Stimulated activated naive CD8-positive, alpha-beta T cell treated with anti-CD3 and anti-CD28 coated beads, Interleukin-15, Interleukin-2, amounts not matched to agents 100 U/mL and 50 U/mL, for 24 hours (primary cell): ENCODE results near the gene TK2.
"Not testable (repeated sequence)": the region's sequence is repeated elsewhere in the genome, so short reads cannot be mapped to it uniquely, and the experiment has no call there.

ENCODE experiments used
- ATAC-seq: fragments of 150-1000 bp; cut with Tn5 transposase; one replicate; pipeline ENCODE4 v1.10.0; 2021
- DNase-seq: peaks from one replicate; pipeline ENCODE4 v3.0.0; 2021

The TK2 gene

GRCh38 chr16:66519482-66520373 lies 30.2 kb downstream of the TK2 start:
- no peak for DNase-seq

GRCh38 chr16:66517586-66518263 lies 32.2 kb downstream of the TK2 start:
- ATAC-seq (no peak), DNase-seq (no peak)

More at GRCh38 chr16:66519482-66520373, 30.2 kb downstream of the TK2 start:
- no peak for ATAC-seq

GRCh38 chr16:66516808-66517585 lies 32.9 kb downstream of the TK2 start:
- peak; percentile 88 for DNase-seq
- ATAC-seq = peak; percentile 88

- DNase-seq (no peak), ATAC-seq (no peak)
Observed at GRCh38 chr16:66516509-66516807, 33.5 kb downstream of the TK2 start.

GRCh38 chr16:66515596-66516508 lies 34.1 kb downstream of the TK2 start:
- DNase-seq (no peak), ATAC-seq (peak; percentile 29)

GRCh38 chr16:66514980-66515595 lies 34.8 kb downstream of the TK2 start:
- DNase-seq, ATAC-seq: not testable (repeated sequence)

GRCh38 chr16:66514391-66514790 lies 35.5 kb downstream of the TK2 start:
- not testable (repeated sequence) for ATAC-seq, DNase-seq

- no peak for ATAC-seq
- no peak for DNase-seq
Observed at GRCh38 chr16:66513111-66513723, 36.7 kb downstream of the TK2 start.

GRCh38 chr16:66512272-66513110 lies 37.4 kb downstream of the TK2 start:
- DNase-seq = no peak
- no peak for ATAC-seq

- no peak for DNase-seq
- no peak for ATAC-seq
Observed at GRCh38 chr16:66511602-66512271, 38.2 kb downstream of the TK2 start.

- ATAC-seq = no peak
- DNase-seq = no peak
Observed at GRCh38 chr16:66510711-66511601, 39.0 kb downstream of the TK2 start.

- ATAC-seq = no peak
- DNase-seq = no peak
Observed at GRCh38 chr16:66510298-66510697, 39.6 kb downstream of the TK2 start.

- ATAC-seq = no peak
Observed at GRCh38 chr16:66509576-66509975, 40.3 kb downstream of the TK2 start.

GRCh38 chr16:66508914-66509496 lies 40.9 kb downstream of the TK2 start:
- no peak for DNase-seq
- ATAC-seq = no peak

More at GRCh38 chr16:66509576-66509975, 40.3 kb downstream of the TK2 start:
- DNase-seq = no peak

- DNase-seq (no peak), ATAC-seq (peak; percentile 14)
Observed at GRCh38 chr16:66508248-66508913, 41.5 kb downstream of the TK2 start.

GRCh38 chr16:66507731-66508239 lies 42.1 kb downstream of the TK2 start:
- no peak for DNase-seq
- ATAC-seq = no peak

GRCh38 chr16:66503612-66504011 lies 46.3 kb downstream of the TK2 start:
- ATAC-seq (no peak), DNase-seq (no peak)
